ENCODE data around the gene SNTG2.

- TF ChIP-seq CTCF (IDR thresholded peaks at IDR 0.05; ENCODE audit: insufficient read depth, low read depth, low read length) (no peak), EZH2 (IDR thresholded peaks at IDR 0.05; ENCODE audit: insufficient read depth, low read length) (no peak)
Observed at GRCh38 chr2:941871-942270, 8.8 kb upstream of the SNTG2 start.
